ENCODE results near the gene PPP3CA.

Gene PPP3CA

DNA sequence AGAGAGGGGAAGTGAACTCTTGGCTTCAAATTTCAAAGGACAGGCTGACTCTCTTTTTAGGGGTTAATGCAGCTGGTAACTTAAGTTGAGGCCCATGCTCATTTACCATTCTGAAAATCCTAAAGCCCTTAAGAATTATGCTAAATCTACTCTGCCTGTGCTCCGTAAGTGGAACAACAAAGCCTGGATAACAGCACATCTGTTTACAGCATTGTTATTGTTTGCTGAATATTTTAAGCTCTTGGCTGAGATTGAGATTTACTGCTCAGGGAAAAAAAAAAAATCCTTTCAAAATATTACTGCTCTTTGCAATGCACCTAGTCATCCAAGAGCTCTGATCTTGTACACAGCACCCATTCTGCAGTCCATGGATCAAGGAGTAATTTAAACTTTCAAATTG lies 17.7 kb downstream of the PPP3CA start:
- DNase-seq, result no peak

DNA sequence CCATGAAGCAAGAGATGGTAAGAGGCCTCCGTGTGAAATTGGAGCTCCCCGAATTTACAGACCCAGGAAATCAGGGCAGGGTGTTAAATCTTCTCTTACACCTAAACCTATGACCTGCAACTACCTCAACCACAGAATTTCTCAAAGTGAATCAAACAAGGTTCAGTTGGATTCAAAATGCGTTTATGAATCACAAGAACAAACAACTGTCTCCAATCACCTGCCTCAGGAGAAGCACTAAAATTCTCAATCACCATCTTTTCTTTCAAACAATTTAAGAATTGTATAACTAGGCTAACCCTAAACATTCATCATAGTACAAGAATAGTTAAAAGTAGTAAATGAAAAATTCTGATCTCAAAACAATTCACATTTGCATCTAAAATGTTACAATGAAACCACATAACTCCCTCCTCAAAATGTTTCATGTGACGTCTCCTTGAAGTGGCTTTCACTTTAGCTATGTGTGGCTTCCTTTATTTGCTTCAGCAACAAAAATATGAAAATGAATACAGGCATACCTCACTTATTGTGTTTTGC lies 19.2 kb downstream of the PPP3CA start:
- no peak for DNase-seq

DNA sequence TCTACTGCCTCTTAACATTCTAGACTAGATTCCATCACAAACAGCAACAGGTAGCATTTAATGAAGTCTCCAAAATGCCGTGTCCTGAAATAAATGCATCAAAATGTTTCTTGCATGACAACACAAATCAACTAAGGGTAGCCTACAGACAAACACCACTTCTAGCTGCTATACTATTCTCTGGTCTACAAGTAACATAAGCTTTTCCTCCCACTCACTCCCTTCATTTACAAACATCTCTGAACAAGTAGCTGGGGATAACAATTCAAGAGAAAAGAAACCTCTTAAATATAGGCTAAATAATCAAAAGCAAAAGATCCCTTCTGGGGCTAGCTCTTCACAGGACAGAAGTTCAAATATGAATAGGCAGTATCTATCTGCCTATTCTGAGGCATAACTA lies 20.8 kb downstream of the PPP3CA start:
- no peak for DNase-seq

DNA sequence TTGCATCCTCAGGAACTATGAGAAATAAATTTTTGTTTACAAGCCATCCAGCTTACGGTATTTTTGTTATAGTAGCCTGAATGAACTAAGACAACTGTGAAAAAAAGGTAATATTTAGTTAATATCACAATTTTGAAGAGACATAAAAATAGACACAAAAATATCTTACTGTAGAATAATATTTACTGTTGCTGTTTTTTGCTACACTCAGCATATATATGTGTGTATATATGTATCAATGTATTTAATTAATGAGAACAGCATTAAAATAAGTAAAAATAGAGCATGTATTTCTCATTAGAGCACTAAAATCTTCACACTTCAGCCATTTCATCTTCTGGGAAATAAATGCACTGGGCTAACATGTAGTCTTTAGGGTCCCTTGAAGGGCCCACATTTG lies 24.6 kb downstream of the PPP3CA start:
- DNase-seq, result no peak

DNA sequence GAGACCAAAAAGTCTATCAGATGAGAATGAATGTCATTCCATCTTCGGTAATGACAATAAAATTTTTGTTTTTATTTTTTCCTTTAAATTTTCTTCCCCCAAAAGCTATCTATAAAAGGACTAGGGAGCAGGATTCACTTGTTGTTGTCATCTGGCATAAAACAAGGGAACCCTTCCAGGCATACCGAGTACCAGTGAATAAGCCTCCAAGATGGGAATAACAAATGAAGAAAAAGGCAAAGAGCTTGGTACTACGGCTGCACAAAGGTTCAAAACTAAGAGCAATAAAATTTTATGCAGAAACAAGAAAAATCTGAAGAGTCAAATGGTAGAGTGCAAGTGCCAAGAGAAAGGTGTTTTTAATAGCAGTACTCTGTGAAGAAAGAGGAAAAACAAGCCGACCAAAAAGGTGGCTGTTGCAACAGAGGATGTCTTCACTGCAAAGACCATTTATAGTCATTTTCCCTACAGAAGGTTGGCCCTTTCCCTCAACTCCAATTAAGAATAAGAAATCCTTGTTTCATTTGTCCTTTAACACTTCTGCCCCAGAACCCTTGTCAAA lies 25.8 kb downstream of the PPP3CA start:
- no peak for DNase-seq

DNA sequence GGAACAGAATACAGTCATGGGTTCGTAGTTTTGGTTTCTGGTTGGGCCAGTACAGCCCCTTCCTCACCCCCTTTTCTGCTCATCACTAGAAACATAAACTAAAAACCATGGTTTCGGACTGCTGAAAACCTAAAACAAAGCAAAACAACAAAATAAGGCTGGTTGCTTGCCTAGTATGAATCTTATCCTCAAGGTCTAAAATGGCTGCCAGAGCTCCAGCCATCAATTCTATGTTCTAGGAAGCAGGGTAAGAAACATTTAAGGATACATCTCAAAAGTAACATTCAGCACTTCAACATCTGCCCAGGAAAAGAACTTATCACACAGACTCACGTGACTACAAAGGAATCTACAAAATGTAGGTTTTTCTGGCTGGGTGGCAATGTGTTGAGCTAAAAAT lies 31.5 kb downstream of the PPP3CA start:
- no peak for DNase-seq

DNA sequence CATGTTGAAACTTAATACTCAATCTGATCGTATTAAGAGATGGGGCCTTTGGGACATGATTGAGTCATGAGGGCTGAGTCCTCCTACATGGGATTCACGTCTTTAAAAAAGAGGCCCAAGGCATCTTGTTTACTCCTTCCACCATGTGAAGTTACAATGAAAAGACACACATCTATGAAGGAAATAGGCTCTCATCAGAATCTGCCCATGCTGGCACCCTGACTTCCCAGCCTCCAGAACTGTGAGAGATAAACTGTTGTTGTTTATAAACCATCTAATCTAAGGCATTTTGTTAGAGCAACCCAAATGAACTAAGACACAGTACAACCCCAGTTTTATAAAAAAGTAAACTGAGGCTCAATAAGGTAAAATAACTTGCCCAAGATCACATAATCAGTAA lies 32.3 kb downstream of the PPP3CA start:
- no peak for DNase-seq

DNA sequence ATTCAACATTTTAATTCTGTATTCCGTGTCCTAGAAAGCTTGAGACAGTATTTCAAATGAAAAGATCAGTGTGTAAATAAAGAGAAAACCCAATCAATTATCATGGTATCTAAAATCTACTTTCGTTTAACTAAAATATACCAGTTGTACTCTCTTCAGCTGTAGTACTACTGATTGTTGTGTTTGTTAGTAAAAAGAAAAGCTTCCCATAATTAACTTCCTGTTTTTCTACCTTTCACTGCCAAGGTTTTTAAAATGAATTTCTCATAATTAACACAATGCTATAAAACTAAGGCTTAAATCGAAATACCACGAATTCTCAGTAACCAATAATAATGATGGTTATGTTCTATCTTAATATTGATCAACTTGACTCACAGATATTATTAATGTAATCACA lies 37.4 kb downstream of the PPP3CA start:
- no peak for DNase-seq

DNA sequence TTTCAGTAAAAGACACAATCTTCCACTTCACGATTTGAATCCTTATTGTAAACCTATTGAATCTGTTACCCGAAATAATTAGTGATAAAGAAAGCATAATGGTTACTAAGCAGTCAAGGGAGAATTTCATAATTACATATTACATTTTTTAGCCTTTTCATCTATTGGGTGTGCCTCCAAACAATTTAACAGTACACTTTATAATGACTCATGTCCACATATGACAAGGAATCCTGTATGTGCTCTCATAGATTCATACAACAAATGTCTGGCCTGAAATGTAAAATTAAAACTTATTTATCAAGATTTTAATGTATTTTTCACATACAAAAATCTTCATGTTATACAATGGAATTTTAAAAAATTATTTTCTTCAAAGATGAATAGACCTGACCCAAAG lies 39.4 kb downstream of the PPP3CA start:
- no peak for DNase-seq

DNA sequence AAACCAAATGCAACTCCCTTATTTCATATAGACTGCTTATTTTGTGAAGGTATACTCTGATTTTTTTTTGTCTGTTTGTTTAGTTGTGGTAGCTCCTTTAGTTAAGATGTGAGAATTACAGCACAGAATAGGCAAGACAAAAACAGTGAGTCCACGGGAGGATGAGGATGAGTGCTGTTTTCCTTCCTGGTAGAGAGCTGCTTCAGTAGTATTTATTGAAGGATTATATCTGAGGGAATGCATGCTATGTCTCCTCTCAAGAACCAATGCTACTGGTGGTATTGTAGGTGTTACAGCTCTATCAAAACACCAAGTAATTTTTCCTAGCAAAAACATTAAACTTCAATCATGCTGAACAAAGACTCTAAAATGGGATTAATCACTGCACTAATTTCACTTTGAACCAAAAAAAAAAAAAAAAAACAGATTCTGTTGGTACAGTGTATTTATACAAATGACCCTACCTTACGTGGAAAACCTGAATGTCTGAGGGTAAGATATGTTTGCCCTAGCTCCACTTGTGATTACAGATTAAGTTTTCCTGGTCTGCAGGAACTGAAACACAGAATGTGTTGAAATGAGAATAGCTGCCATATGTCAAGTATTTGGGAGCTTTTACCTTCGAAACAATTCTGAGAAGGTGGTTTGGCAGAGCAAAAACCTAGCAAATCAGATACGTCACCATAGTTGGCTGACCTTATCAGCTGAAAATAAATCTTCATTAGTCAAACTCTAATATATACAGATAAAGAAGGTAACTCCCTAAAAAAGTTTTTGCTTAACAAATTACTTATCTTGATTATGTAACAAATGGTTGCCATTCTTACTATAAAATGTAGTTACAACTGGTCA lies 40.3 kb downstream of the PPP3CA start:
- DNase-seq, result no peak

DNA sequence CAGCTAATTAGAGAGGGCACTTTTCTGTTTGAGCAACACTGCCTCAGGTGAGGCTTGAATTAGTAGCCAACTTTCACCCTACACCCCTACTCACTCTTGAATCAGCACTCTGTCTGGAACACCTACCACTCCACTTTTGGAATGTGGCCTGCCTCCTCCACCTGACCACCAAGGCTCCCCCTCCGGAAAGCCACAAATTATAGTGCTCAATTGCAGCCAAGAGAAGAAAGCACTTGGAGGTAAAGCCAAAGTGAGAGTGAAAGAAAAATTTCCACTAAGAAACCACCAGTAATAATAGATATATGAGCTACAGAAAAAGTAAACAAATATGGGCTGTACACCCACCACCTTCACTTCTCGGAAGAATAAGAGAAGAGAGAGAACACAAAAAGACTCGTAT lies 41.1 kb downstream of the PPP3CA start:
- DNase-seq, result no peak

DNA sequence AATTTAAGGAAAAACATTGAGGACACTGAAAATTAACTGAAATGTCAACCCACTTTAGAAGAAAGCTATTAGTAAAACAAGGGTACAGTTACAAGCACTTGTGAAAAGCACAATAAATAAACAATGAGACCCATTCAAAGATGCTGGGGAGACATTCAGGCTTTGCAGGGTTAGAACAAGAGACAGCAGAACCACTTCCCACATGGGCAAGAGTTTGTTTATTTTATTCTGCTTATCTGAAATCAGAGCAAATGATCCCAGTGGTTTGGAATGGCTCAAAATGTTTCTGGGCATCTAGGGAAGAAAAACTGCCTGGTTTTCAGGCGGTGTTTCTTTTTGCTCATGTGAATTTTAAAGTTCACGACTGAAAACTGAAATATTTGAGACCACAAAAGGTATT lies 42.4 kb downstream of the PPP3CA start:
- peak; percentile 8 for DNase-seq

DNA sequence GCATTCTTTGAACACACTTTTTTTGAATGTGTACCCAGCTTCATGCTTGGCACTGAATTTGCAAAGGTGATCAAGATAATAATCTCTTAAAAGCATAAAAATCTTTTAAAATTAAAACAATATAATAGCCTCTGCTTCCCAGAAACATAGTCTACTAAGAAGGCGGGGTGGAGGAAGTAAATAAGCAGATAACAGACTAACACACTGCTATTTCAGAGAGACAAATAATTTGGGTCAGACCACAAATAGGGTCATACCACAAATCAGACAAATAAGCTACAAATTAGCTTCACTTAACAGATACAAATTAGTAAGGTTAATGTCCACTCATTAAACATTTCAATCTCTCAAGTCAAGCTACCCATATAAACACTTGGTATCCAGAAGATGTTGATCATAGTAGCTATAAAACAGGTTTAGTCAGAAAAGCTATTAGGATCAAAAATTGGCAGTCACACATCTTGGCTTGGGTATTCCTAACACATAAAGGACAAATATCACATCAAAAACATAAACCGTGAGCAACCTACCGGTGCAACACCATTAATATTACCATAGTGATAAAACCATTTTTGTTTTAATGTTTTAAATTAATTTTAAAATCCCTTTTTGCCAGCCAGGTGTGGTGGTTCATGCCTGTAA lies 47.3 kb downstream of the PPP3CA start:
- DNase-seq, result no peak

DNA sequence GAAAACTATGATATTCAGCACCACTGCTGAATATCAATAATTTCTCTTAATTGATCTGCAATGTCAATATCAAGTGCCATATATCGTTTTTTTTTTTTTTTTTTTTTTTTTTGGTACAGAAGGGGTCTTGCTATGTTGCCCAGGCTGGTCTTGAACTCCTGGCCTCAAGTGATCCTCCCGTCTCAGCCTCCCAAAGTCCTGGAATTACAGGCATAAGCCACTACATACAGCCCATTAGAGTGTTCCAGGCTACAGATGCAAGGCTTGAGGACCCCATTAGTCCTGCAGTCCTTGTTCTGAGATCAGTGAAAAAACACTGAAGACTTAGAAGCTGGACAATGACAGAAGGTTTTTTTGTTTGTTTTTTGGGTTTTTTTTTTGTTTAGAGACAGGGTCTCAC lies 48.3 kb downstream of the PPP3CA start:
- no peak for DNase-seq

DNA sequence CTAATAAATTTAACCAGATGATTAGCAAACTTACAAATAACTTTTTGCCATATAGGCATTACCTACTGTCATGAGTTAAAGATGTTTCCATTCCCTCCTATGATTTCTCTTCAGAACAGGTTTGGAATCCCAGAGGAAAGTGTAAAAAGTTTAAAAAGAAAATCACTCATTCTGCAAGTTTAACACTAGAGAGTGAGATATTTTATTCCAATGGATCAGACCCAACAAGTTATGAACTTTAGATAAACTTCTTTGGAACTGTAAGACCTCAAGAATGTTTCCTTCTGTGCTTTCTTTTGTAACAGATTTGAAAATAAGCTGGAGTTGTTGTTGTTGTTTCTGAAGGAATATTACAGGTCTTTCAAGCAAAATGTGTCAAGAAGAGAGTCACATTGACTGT lies 51.6 kb downstream of the PPP3CA start:
- no peak for DNase-seq

DNA sequence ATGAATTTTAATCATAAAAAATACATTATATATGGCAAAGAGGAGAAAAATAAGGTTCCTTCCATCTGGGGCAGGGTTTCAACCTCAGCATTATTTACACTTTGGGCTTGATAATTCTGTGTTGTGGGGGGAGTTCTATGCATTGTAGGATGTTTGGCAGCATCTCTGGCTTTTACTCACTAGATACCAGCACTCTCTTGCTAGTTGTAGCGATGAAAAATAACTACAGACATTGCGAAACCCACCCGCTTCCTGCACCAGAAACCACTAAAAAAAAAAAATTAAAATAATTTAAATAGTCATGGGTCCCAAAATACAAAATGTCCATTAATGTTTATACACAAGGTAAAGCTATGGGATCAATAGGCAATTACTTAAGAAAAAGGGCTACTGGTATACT lies 52.7 kb downstream of the PPP3CA start:
- no peak for DNase-seq

DNA sequence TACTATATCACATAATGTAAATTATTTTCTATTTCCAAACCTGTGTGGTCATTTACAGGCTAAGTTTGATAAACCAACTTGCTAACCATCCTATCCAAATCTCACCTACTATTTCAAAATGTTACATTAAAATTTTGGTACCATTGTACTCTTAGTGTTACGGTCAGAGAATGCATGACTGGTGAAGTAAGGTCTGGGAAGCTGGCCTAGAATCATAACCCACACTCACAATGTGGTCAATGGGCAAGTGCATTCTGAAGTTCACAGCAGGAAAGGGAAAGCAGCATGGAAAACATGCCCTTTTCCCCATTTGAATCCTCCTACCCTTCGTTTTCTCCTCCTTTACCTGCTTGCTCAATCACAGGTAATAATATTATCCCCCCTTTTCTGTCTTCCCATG lies 54.4 kb downstream of the PPP3CA start:
- DNase-seq, result no peak

DNA sequence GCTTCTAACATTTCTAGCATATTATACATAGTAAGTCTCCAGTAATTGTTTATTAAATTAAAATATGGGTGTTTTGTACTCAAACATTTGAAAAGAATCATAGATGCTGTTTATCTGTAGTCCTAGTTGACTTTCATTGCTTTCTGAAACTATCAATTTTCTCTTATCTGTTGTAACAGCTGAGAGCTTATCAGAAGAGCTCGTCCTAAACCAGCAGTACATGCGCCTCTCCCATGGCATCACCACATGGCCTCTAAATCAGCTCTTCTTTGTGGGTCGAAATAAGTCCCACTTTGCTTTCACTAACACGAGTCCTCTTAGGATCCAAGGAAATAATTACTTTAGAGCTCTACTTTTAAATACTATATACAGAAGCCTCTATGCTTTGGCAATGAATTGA lies 55.1 kb downstream of the PPP3CA start:
- DNase-seq, result no peak

DNA sequence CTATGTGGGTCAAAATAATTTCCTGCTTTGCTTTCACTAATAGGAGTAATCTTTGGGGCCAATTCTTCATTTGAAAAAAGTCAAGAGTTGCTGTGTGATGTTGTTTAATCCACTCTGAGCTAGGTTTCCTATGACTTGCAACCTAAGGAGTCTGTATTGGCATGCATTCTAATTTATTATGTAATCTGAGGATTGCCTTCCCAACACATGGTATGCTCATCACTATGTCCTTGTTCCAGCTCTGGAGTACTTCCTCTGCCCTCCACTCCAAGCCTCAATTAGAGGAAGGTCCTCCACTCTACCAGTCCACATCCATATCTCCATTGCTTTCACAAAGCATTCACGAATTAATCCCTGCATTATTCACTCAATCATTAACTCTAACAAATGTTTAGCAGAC lies 56.1 kb downstream of the PPP3CA start:
- DNase-seq, result no peak

DNA sequence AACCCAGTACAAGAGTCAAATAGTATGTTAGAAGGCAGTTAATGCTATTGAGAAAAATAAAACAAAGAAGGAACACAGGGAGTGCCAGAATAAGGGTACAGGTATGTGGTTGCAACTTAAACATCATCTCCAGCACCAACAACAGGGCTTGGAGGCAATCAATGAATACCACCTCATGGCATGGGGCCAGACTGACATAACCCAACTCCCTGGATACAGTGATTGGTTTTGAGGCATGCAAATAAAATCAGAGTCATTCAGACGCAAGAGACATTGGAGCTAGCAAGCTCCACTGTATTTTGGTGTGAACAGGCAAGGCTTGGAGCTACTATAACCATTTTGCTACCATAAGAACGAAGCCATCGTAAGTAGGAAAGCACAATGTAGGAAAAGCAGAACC lies 56.7 kb downstream of the PPP3CA start:
- no peak for DNase-seq

DNA sequence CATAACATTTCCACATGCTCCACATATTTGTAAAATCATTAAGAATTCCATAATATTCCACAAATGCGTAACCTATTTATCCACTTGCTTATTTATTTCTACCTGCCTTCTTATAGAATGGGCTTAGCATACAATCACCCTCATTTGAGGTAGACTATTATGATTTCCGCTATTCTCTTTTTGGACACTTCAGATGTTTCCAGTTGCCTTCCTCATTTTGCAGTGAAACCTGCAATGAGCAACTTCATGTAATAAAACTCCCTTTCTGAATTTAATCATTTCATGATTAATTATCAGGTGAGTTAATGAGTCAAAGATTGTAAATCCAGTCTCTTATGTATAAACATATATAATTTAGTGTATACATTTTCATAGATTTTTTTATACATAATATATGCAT lies 58.0 kb downstream of the PPP3CA start:
- DNase-seq, result no peak

DNA sequence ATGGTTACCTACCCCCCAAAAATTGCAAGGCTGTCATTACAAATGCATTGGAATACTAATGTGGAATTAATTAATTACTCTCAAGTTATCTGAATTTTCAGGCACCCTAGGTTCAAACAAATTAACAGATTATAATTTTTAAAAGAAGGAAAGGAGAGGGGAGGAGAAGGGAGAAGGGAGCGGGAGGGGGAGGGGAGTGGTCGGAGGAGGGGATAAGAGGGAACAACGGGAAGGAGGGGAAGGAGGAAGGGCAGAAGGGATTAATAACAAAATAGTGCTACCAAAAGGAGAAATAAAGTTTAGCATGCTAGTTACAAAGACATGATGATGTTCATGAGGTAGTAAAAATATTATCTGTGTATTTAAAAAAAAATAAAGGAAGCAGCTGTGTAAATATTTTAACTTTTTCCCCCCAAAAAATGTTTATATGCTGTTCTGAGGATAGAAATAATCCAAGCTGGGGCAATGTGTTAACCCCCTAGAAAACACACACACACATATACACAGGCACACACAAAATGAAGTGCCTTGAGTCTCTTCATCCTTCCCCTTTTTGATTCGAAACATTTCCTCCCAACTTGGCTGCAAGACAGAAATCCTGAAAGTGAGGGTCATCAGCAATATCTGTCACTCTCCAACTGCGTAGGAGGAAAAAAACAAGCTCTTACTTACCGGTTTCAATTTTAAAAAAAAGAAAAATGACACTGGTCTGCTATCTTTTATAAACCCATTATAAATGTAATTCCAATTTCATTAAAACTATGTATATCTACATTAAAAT lies 58.8 kb downstream of the PPP3CA start:
- DNase-seq, result no peak

DNA sequence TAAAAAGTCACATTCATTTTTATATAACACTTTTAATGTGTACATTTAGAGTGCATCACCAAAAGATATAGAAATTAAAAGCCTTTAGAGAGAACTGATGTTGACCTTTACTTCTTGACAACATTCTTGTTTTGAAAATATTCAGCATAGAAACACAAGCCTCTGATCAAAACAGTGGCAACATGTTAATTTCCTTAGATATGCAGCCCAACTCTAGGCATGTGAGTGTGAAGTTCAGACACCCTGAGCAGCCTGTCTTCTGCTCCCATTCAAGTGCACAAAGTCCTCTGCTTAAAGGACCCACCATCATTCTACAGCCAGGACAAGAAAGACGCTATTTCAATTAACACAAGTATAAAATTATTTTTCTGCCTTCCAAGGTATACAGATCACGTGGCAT lies 60.0 kb downstream of the PPP3CA start:
- no peak for DNase-seq
